NCI-H146 (cell line): ENCODE data around the gene CLEC2L.

Source experiments
- DNase-seq: peaks from one replicate; lab custom pipeline; 2025; lab: John Stamatoyannopoulos, UW

Gene CLEC2L

GRCh38 chr7:139557857-139558581 lies 34.5 kb downstream of the CLEC2L start:
- DNase-seq, result no peak

GRCh38 chr7:139559364-139560105 lies 36.0 kb downstream of the CLEC2L start:
- no peak for DNase-seq

- no peak for DNase-seq
Measured at GRCh38 chr7:139560199-139560598, 36.7 kb downstream of the CLEC2L start.

DNA sequence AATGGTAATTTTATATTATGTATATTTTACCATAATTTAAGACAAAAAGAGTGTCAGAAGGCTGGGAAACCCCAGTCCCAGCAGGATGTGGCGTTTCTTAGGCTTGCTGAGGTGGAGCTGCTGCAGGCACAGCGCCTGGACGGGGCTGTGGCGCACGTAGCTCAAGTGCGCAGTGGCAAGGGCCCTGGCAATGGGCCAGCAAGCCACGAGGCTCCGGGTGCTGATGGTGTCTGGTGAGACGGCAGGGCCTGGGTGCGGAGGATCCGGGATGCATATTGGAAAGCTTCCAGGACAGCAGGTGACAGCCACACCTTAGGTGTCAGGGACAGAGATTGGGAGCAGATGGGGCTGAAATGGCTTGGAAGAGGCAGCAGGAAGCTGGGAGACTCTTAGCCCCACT lies 37.2 kb downstream of the CLEC2L start:
- DNase-seq, result peak; percentile 7

DNA sequence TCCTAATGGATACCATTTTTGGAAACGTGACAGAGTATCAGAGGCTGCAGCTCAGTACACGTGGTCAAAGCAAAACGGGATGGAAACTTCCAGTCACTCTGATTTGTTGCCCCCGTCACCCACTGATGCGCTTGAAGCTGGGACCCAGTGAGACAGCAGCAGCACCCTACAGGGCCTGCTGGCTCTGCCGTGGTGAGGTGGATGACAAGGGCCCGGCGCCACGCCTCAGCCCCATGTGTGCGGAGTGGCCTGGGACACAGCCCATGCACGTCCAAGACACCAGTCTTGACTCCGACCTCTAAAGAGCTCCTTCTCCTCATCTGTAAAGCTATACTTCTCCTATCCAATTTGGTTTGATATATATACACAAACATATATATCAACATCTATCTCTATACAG lies 39.0 kb downstream of the CLEC2L start:
- DNase-seq, result no peak

DNA sequence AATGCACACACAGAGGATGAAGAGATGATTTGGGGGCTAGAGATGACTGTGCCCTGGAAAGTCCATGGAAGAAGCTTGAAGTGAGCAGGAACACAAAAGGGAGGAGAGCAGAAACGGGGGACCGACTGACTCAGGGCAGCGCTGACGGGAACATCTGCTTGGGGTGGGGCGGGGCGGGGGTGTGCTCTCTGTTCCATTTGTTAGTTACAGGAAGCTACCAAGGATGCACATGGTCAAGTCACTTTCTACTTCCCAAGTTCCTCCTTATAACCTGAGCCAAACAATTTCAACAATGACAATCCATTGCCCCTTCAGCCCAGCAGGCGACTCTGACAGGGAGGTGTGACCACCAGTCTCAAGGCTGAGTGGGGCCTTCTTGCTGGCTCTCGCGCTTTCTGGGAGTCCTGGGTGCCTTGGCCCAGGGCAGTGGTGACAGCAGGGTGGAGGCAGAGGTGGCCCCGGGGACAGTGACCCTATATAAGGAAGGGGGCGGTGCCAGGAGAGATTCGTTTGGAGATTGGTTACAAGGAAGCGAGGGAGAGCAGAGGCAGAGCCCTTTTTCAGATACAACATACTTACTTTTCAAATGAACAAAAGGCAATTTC lies 39.6 kb downstream of the CLEC2L start:
- DNase-seq, result no peak

DNA sequence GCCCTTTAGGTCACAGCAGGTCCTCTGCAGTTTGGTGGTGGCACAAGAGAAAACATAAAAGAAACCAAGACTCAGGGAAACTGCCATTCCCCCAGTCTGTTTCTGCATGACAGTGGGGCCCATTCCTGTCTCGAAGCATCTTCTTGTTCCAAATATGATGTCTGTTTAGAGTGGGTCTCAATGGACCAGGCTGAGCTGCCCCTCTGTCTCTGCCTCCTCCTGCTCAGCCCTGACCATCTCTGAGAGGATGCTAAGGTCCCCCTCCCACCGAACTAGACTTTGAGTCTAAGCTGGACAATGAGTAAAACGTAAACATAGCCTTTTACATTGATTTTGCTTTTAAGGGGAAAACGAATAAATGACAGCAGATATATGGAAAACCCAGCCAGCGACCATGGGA lies 40.4 kb downstream of the CLEC2L start:
- no peak for DNase-seq

DNA sequence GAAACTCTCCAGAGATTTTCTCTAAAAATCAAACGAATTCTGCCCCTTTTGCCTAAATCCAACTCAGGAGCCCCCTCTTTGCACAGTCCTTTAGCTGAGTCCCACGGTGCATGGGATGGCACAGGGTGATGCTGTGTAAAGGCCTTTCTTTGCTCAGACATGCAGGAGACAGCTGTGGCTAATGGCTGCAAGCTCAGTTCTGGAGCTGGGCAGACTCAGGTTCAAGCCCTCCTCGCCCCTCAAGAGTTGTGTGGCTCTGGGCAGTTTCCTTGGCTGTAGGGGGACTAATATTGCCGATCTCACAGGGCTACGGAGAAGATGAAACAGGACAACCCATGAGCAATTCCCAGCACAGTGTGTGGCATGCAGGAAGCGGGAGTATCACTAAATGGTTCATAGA lies 42.6 kb downstream of the CLEC2L start:
- no peak for DNase-seq

GRCh38 chr7:139566736-139567646 lies 43.5 kb downstream of the CLEC2L start:
- DNase-seq, result no peak

DNA sequence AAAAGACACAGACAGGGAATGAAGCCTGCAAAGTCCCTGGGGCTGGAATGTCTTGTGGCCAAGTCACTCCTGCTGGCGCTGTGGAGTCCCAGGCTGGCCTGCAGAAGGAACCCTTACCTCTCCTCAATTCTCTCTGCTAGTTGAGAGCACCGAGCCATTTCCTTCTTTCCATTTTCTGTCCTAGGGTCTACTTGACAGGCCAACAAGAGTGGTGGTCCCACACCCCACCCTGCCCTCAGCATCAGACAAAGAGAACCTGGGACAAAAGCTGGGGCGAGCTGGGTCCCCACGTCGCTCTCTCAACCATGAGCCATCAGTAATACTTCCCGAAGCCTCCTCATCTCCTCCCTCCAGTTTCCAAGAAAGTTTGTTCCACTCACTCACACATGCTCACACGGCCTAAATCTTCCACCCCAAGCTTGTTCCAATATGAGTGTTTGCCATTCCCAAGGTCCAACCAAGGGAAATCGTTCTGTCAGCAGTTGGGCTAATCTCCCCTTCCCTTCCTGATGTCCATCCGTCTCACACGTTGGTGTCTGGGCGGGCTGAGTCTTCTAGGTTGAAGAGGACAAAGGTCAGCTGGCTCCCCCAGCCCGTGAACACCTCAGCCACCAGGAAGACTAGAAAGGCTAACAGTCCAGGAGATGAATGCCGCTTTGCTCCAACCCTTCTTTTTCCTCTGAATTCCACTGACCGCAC lies 44.3 kb downstream of the CLEC2L start:
- no peak for DNase-seq

- no peak for DNase-seq
Measured at GRCh38 chr7:139568346-139568675, 44.8 kb downstream of the CLEC2L start.

DNA sequence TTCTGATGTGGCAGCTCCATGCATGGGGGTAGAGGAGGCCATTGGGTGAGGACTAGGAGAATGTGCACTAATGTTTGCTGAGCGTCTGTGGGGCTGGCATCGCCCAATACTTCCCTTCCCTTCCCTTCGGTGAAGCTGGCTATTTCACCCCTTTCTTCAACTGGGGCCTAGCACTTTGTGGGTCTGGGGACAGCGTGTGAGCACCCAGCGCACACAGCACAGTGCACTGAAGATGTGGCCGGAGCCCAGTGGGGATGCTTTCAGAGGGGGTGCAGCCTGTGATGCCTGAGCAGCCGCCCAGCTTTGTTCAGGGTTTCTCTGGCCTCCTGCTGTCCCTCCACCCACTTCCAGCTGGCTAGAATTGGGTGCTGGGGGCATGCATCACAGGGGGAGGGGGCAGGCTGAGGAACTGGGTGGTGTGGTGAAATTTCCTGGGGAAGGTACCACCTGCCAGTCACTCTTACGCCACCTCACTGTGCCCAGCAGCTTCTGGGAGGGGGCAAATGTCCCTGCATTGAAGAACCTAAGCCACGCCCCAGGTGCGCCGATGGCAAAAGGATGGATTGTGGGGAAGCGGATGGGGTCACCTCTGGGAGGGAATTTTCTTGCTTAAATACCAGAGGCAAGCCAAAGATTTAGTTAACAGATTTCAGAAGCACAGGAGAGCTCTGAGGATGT lies 45.5 kb downstream of the CLEC2L start:
- DNase-seq, result no peak

GRCh38 chr7:139570119-139570518 lies 46.6 kb downstream of the CLEC2L start:
- DNase-seq, result no peak

- DNase-seq, result no peak
Measured at GRCh38 chr7:139570626-139571025, 47.1 kb downstream of the CLEC2L start.

GRCh38 chr7:139571190-139571589 lies 47.7 kb downstream of the CLEC2L start:
- no peak for DNase-seq

GRCh38 chr7:139571651-139572050 lies 48.2 kb downstream of the CLEC2L start:
- DNase-seq, result no peak

GRCh38 chr7:139572071-139572470 lies 48.6 kb downstream of the CLEC2L start:
- no peak for DNase-seq

DNA sequence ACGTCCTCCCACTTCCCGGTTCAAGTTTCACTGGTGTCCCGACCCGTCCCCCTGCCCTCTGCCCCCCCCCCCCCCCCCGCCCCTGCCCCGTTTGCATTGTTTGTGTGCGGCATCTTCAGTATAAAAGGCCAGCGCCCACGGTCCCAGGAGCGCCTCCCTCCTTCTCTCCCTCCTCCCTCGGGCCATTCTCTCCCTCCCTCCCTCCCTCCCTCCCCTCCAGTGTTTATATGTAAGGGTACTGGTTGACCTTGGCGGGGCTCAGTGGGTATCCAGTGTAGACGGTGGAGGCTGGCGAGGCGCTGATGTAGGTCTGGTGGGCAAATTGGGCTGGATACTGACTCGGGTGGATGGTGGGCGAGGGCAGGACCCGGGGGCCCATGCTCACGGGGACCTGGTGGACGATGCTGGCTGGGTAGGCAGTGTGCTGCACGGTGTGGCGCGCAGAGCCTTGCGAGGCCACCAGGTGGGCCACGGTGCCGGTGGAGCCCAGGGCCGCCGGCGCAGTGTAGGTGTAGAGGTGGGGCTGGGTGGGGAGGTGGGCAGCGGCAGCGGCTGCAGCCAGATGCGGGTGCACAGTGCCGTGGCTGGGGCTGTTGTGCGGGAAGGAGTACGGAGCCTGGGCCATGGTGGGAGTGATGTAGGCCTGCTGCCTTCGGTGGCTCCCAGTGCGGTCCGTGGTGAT lies 49.4 kb downstream of the CLEC2L start:
- no peak for DNase-seq

GRCh38 chr7:139573871-139574270 lies 50.4 kb downstream of the CLEC2L start:
- no peak for DNase-seq

- DNase-seq, result no peak
Measured at GRCh38 chr7:139574618-139575337, 51.3 kb downstream of the CLEC2L start.
